ENCODE results near the gene ABTB2.
A peak's percentile ranks its signal among the peaks of the same experiment; 100 is the strongest.
"Not testable (repeated sequence)": the region's sequence is repeated elsewhere in the genome, so short reads cannot be mapped to it uniquely, and the experiment has no call there.

ABTB2 gene

GRCh38 chr11:34260072-34260575 lies 97.7 kb downstream of the ABTB2 start:
- DNase-seq, result no peak

- no peak for DNase-seq
These were observed 98.7 kb downstream of the ABTB2 start for GRCh38 chr11:34259087-34259486.

- no peak for DNase-seq
These were observed 101.2 kb downstream of the ABTB2 start for GRCh38 chr11:34256626-34257025.

GRCh38 chr11:34256150-34256549 lies 101.7 kb downstream of the ABTB2 start:
- no peak for DNase-seq

- DNase-seq, result no peak
These were observed 102.7 kb downstream of the ABTB2 start for GRCh38 chr11:34255101-34255500.

- DNase-seq, result peak in 3 of 4 experiments; percentile 9 to 51 (median 44)
These were observed 103.8 kb downstream of the ABTB2 start for GRCh38 chr11:34254011-34254410.

- DNase-seq, result no peak
These were observed 105.2 kb downstream of the ABTB2 start for GRCh38 chr11:34252651-34253050.

- DNase-seq, result no peak
These were observed 105.8 kb downstream of the ABTB2 start for GRCh38 chr11:34252015-34252414.

GRCh38 chr11:34251589-34251980 lies 106.2 kb downstream of the ABTB2 start:
- peak in 1 of 4 experiments; percentile 8 for DNase-seq

GRCh38 chr11:34250732-34251588 lies 106.8 kb downstream of the ABTB2 start:
- peak; percentile 91 to 96 (median 93) for DNase-seq

- DNase-seq, result peak in 3 of 4 experiments; percentile 21 to 31 (median 24)
These were observed 107.6 kb downstream of the ABTB2 start for GRCh38 chr11:34250211-34250610.

GRCh38 chr11:34249439-34249838 lies 108.4 kb downstream of the ABTB2 start:
- no peak for DNase-seq

GRCh38 chr11:34246511-34246910 lies 111.3 kb downstream of the ABTB2 start:
- DNase-seq, result not testable (repeated sequence)

GRCh38 chr11:34245041-34245440 lies 112.8 kb downstream of the ABTB2 start:
- no peak for DNase-seq

GRCh38 chr11:34243600-34244464 lies 114.0 kb downstream of the ABTB2 start:
- DNase-seq, result no peak

GRCh38 chr11:34242037-34242625 lies 115.7 kb downstream of the ABTB2 start:
- no peak for DNase-seq

- DNase-seq, result no peak
These were observed 117.7 kb downstream of the ABTB2 start for GRCh38 chr11:34240150-34240494.

GRCh38 chr11:34239465-34240149 lies 118.2 kb downstream of the ABTB2 start:
- no peak for DNase-seq

GRCh38 chr11:34238966-34239365 lies 118.8 kb downstream of the ABTB2 start:
- no peak for DNase-seq

GRCh38 chr11:34238533-34238932 lies 119.3 kb downstream of the ABTB2 start:
- peak in 1 of 4 experiments; percentile 16 for DNase-seq

GRCh38 chr11:34236572-34236971 lies 121.2 kb downstream of the ABTB2 start:
- no peak for DNase-seq

GRCh38 chr11:34235591-34236071 lies 122.2 kb downstream of the ABTB2 start:
- DNase-seq, result no peak
